DMS79 treated with DMSO at 0.1 percent for 48 hours (cell line): ENCODE data around the gene SMARCD3.

Experiments
- DNase-seq: peaks from one replicate; lab custom pipeline; 2025; lab: John Stamatoyannopoulos, UW

The SMARCD3 gene

GRCh38 chr7:151272877-151273276, 24.4 kb upstream of the SMARCD3 start:
- DNase-seq: no peak

DNA sequence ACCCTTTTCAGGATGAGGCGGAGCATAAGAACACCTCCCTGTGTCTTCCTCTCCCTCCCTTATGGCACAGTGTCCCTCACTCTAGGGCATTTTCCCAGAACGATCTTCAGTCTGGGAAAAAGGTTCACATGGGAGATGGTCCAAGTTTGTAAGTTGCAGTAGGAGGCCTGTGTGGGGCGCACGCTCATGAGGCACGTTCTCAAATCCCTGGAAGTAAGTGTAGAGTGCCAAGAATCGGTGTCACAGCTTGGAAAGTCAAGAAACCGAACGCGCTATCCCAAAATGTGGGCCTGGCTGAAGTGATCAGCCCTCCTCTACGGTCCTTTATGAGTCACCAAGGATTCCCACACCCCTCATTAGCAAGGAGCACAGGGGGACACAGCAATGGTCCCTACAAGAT, 23.9 kb upstream of the SMARCD3 start:
- no peak for DNase-seq

DNA sequence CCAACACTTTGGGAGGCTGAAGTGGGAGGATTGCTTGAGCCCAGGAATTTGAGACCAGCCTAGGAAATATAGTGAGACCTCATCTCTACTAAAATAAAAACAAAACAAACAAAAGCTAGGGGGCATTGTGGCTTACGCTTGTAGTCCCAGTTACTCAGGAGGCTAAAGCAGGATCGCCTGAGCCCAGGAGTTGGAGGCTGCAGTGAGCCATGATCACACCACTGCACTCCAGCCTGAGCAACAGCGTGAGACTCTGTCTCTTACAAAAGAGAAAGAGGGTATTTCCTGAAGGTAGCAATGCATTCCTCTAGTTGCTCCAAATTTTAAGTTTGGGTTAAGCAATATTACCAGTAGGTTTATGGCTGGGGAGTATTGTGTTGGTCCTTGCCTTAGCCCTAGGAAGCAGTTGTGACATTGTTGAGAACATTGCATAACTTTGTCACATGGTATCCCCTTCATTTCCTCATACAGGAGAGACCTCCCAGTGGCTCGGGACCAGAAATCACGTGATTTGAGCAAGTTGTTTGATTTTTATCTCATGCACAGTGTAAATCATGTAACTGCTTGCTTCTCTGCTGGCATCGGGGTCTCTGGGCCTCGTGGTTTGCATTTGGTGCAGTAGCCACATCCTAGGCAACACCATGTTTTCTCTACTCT, 23.3 kb upstream of the SMARCD3 start:
- DNase-seq: no peak

DNA sequence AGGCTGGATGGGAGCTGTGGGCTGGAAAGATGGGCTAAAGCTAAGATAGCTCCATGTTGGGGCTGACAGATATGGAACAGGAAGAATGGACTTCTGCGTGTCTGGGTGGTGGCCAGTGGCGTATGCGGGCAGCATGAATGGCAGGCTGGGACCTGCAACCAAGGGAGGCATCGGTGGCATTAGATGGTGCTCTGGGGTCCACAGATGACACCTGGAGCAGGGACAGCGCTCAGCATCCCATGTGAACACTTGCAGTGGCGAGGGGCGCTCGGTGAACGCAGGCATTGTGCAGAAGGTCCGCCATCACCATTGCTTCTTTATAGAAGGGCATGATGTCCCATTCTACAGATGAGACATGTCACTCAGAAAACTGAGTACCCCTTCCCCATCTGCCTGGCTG, 21.0 kb upstream of the SMARCD3 start:
- DNase-seq: no peak

GRCh38 chr7:151265351-151265931, 16.9 kb upstream of the SMARCD3 start:
- no peak for DNase-seq

DNA sequence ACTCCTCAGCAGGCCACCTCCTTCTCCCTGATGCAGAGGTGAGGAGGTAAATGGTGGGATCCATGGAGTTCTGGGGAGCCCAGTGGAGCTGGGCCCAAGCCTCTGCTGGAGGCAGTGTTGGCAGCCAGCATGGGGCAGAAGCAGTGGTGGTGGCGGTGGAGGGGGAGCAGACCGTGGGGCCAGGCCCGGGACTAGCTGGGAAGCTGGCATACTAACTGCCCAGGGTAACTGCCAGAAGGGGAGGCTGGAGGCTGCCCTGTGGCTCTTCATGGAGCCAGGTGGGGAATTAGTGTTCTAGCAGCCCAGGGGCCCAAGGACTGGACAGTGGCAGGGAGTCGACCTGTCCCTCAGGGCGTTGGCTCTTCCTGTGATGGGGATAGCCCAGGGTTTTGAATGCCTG, 16.1 kb upstream of the SMARCD3 start:
- DNase-seq: no peak

- DNase-seq: no peak
Measured at GRCh38 chr7:151261529-151261928, 13.0 kb upstream of the SMARCD3 start.

DNA sequence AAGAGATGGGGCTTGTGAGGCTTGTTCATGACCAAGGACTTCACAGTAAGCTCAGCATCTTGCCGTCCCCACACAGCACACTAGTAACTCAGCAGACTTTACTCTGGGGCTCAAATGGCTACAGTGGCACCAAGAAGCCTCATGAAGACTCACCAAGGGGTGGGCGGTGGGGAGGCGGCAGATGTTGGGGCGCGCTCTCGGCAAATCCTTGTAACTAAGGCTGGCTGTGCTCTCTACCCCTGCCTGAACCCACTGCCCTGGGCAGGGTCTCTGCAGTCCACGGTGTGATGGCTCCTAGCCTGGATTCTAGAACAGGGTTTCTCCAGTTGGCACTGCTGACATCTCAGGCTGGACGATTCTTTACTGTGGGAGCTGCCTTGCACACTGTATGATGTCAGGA, 12.4 kb upstream of the SMARCD3 start:
- no peak for DNase-seq

DNA sequence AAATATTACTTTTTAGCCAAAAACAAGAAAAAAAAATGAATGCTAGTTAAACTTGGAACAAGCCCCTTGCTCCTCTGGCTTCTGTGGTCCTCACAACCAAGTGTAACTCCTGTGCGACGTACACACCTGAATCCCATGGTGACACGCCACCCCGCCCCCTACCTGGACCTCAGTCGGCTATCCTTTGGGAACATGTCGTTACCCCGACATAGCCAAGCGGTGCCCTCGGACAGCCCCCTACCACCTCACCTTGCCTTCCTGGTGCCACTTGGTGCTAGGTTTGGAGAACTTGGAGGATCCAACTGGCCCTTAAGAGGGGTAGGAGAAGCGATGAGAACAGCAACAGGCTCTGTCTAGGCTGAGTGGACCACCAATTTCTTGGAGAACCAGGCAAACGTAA, 12.0 kb upstream of the SMARCD3 start:
- no peak for DNase-seq

- DNase-seq: no peak
Measured at GRCh38 chr7:151257990-151258389, 9.5 kb upstream of the SMARCD3 start.

GRCh38 chr7:151256410-151257045, 8.0 kb upstream of the SMARCD3 start:
- DNase-seq: no peak

GRCh38 chr7:151255390-151255789, 6.9 kb upstream of the SMARCD3 start:
- DNase-seq: no peak

GRCh38 chr7:151254851-151255250, 6.4 kb upstream of the SMARCD3 start:
- no peak for DNase-seq

DNA sequence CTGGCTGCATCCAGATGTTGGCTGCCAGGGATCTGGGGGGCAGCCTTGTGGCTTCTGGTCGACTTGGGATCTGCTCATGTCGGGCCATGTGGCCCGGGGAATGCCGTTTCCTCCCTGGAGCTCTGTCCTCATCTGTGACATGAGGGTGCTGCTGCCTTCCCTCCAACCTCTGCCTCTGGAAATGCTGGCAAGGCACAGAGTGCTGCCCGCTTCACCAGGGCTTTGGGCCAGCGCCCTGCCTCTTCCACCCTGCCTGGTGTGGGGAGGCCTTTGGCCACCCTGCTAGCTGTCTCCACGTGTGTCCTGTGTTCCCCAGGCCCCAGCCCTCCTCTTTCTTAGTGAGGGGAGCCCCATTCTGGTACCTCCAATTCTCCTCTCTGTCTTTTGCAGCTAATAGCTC, 5.8 kb upstream of the SMARCD3 start:
- DNase-seq: no peak

- no peak for DNase-seq
Measured at GRCh38 chr7:151252961-151253711, 4.6 kb upstream of the SMARCD3 start.

- DNase-seq: no peak
Measured at GRCh38 chr7:151252561-151252835, 4.0 kb upstream of the SMARCD3 start.

DNA sequence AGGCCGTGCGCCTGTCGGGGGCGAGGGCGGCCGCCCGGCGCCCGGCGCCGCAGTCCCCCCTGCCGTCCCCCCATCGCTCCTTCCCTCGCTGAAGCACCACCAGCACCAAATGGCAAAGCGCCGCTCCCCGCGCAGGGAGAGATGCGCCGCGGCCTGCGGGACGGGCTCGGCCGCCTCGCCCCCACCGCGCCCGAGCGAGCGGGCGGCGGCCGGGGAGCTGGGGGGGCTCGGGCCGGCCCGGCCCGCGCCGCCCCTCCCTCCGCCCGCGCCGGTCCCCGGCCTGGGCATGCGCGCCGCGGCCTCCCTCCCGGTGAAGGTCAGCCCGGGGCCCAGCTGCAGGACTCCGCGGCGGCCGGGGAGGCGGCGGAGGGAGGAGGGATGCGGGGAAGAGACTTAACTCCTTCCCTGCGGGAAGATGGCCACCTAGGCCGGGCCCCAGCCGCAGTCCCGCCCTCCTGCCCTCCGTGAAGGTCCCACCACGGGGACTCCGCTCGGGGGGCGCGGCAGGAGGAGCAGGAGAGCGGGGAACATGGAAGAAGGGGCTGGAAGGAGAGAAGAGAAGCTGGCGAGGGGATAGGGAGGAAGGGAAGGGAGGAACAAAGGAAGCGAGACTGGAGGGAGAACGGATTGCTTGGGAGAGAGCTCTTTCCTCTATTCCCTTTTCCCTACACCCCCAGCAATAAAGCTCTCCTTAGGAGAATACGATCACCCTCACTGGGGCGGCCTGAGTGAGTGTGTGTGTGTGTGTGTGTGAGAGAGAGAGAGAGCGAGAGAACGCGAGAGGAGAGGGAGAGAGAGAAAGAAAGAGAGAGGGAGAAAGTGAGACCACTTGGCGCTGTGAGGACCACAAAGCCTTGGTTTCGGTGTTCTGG, 3.4 kb upstream of the SMARCD3 start:
- peak; percentile 13 for DNase-seq

DNA sequence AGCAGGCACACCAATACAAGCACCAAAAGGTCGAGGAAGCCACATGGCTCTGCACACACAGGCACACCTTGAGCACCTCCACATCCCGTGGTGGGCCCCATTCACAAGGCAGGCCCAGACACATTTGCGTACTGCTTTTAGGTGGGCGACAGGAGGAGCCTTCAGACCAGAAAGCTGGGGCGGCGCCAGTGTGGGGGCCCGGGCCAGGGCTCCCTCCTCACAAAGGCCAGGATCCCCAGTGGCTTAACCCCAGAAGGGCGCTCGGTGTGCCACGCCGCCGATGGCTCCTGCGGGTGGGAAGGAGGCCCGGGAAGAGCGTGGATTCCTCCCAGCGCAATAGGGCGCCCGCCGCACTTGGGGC, 2.8 kb upstream of the SMARCD3 start:
- DNase-seq: peak; percentile 15

DNA sequence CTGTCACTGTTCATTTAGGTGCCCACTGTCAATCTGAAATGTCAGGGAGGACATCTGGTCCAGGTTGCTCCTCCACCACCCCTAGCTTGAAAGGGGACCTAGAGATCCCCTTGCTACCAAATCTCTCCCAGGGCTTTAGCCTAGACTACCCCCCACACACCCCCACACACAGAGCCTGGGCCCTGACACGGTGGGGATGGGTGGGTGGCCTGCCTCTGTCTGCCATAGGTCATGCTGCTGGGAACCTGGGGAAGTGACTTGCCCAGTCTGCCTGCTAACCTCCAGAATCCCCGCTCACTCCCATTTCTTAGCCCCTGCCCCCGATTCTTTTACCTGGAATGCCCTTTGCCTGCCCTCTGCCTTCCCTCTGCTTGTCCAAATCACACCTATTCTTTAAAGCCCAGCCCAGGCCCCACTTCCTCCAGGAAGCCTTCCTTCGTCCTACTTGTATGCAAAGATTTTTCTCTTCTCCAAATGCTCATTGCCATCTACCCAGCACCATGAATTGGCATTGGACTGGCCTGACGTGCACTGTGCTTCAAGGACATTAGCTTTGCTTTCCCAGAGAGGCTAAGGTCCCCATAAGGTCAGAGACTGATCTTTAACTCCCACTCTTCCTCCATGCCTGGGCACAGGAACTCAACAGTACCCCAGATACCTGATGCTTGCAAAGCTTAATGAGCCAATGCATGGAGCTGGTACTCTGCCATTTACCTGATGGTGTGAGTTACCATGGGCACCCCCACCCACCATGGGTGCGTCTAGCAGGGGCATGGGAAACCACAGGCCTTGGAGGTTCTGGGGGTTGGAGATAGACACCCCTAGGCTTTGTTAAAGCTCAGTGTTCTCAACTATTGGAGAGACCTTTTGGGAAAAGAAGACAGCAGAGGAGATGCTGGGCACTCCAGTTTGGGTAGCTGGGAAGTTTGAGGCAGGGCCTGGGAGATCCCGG, 2.0 kb upstream of the SMARCD3 start:
- no peak for DNase-seq

- no peak for DNase-seq
Measured at GRCh38 chr7:151249732-151250072, 1.2 kb upstream of the SMARCD3 start.

- DNase-seq: no peak
Measured at GRCh38 chr7:151249034-151249731, 689 bp upstream of the SMARCD3 start.
